GM21717 (cell line): ENCODE data around the gene SRSF11.
A peak's percentile ranks its signal among the peaks of the same experiment; 100 is the strongest.

ENCODE experiments used
- ATAC-seq: cut with Tn5 transposase; IDR thresholded peaks from one replicate; pipeline ENCODE4 v1.9.1; 2021; ENCODE audit warnings: mild to moderate bottlenecking, moderate library complexity; ENCODE audit not compliant: unreplicated experiment

Gene SRSF11

DNA sequence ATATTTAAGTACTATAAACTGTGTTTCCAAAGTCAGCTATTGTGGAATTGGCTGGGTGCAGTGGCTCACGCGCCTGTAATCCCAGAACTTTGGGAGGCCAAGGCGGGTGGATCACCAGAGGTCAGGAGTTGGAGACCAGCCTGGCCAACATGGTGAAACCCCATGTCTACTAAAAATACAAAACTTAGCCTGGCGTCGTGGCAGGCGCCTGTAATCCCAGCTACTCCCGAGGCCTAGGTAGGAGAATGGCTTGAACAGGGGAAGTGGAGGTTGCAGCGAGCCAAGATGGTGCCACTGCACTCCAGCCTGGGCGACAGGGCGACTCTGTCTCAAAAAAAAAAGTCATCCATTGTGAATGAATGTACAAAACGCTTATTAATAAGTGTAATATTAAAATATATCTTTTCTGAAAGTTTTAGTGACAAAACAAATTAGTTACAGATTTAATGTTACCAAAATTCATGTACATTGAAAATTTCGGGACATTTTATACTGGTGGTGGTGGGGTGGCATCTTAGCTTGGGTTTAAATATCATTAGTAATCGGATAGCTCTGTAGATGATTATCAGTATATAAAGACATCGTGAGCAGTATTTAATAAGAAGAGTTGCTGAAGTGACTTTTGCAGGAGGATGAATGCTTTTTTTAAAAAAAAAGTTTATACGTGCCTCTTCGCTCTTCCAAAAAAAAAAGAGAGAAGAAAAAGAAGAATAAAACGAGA is 503 bp upstream of the SRSF11 start:
- peak; percentile 1 for ATAC-seq

DNA sequence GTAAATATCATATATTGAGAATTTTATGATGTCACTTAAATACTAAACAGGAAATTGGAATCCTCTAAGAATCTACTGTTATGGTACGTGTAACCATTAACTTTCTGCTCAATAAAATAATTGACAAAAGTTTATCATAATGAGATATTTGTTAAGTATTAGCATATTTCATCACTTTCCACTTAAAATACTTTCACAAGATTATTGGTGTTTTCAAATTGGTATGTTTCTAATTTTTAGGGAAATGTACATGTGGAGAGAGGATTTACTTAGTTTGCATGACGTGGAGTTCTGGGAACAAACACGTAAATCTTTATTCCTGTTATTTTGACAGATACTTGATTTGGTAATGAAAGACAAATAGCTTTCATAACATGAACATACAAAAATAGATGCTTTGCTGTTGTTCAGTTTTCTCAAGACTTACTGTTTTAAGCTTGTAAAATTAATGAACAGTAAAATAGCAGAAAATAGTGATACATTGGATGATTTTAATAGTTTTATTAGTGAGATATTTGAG is 1.6 kb downstream of the SRSF11 start:
- no peak for ATAC-seq

DNA sequence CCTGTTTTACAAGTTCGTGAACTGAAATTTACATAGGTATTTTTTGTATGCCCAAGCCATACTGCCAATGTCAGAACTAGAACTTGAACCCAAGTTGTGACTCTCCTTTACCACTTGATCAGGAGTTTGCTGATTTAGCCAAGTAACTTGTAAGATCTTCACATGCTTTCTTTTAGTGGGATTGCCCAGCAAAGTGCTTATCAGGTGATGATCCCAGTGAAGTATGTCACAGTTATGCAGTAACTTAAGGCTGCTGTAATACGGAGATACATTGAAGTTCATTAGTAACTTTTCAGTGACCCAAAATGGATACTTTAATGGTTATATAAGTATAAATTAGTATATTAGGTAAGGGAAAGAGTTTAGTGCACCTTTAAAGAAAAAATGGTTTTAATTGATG is 3.8 kb downstream of the SRSF11 start:
- ATAC-seq, result no peak

DNA sequence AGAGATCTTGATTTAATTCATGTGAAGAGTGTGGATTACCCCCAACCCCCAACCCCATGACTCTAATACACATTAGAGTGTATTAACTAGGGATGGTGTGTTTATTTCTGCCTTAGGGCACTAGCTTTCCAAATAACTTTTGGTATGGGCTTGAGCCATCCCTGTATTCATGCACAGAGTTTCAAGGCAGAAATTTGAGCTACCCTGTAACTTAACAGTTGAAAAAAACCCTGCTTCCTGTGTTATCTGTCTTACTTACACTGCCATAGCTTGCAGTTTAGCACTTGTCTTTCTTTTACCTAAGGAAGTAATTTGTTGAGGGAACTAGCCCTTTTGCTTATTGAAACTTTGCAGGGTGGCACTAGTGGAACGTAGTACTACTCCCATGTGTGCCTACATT is 6.3 kb downstream of the SRSF11 start:
- ATAC-seq, result peak; percentile 46

DNA sequence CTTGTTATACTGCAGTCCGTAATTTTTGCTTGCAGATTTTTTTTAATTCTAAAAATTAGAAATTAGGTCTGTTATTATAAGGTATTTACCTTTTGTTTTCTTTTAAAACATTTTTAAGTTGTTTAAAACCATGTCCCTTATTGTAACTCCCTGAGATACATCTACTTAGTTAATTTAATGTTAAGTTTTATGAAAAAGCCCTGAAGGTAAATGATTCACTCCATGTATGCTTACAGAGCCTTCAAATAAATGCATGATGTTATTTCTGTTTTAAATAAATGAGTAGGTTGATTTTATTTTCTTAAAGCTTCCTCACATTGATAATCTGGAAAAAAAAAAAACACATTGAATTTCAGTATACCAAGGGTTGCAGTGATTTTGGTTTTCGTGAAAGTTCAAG is 7.5 kb downstream of the SRSF11 start:
- ATAC-seq, result no peak

DNA sequence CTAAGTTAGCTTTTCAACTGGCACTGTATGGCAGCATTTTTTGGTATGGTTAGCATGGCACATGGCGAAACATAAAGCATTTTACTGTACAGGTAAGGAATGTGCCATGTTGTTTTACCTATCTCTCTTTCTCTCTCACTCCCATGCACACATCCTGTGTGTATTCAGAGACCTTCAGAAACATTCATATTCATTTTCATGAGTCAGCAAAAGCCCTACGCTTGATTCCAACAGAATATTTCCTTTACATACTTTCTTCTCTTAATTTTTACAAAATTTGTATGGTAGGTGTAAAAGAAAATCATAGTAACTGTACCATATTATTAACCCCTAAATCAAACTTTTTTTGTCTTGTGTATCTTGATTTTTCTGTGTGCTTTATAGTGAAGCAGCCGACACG is 10.3 kb downstream of the SRSF11 start:
- ATAC-seq, result no peak

DNA sequence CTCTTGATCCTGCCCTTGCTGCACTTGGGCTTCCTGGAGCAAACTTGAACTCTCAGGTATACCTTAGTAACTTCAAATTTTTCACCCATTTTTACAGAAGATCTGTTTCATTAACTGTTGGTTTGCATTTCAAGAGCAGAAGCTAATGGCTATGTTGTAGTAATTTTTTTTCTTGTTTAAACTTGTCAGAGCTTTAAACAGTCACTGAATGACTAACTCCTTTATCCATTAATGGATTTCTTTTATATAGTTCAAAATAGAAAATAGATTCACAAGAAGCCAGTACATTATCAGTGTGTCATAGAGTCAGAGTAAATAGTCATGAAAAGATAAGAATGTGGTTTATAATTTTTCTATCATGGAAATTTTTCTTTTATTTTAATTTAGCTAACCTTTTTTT is 13.6 kb downstream of the SRSF11 start:
- no peak for ATAC-seq

DNA sequence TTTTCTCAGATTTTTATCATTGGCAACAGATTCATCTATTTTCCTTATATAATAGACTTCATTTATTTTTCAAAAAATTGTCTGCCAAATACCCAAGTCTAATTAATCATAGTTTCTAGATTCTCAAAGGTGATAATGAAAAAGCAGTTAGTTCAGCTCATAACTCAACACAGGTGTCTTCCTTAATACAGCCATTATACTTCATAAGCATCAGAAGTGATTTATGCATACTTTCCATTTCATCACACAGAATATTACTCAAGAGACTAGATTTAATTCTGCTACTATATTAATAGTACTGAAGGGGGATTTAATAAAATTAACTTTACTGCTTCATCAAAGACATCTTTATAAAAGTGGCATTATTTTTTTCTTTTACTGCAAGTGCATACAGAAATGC is 18.8 kb downstream of the SRSF11 start:
- ATAC-seq, result no peak

DNA sequence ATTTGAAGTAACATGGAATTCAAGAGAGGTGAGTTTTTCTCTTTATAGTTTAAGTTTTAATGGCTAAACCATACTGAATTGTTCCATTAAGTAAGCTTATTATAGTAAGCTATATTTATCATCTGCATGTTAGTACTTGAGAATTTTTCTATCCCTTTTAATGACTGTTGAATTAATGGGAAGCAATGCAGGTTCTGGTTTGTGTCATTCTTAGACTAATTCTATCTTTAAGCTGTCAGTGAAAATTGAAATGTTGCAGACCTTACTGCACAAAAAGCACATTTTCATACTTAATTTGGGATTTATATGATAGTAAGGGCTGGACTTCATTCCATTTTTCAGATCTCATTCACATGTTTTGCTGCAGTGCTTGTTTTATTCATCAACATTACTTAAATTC is 25.9 kb downstream of the SRSF11 start:
- no peak for ATAC-seq

DNA sequence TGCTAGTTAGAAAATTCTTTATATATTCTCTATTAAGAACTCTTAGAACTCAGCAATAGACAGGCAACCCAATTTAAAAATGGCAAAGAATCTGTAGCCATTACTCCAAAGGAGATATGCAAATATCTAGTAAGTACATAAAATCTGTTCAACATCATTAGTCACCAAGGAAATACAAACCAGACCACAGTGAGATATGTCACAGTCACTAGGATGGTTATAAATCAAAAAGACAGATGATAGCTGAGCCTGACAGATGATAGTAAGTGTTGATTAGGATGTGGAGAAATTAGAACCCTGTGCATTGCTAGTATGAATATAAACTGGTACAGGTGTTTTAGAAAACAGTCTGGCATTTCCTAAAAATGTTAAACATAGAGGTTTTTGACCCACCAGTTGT is 26.6 kb downstream of the SRSF11 start:
- no peak for ATAC-seq

DNA sequence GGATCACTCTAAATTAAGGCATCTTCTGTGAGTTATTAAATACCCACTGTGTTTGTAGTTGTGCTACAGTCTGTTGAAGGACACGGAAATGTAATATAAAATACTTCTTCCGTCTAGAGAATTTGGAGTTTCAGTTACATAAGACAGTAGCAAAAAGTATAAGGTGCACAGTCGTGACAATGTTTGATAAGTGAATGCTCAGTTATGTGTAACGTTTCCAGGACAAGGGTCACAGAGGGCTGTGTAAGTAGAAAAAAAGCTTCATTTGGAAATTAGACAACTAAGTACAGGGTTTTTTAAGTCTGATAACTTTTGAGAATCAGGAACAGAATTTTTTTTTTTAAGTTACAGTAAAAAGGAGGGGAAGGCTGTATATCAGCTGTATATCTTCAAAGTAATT is 27.5 kb downstream of the SRSF11 start:
- no peak for ATAC-seq

DNA sequence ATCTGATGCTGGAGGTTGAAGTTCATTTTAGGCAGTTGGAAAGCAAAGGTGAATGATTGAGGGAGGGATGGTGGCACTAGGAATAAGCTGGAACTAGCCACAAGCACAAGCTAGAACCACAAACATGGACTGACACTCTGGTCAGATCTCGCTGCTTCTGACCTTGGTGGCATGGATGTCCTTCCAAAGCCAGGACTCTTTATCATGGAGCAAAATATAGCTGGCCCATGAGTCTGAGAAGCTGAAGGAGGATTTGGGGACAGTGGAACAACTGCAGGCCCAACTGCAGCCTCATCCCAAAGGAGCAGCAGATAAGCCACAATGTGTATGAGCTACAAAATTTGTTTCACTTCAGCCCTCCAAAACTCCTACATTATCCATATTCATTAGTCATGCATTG is 35.5 kb downstream of the SRSF11 start:
- ATAC-seq, result no peak

DNA sequence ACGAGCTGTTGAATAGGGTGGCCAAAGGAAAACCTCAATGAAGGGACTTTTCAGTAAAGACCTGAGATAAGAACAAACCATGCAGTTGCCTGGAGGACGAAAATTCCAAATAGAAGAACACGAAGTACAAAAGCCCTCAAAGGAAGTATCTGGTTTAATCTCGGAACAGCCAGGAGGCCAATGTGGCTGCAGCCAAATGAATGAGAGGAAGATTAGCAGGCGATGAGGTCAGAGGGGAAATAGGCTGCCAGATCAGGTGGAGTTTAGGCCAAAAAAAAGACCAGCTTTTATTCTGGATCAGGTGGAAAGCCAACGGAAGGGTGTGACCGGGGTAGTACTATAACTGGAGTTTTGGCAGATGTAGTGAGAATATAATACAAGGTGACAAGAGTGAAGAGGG is 43.7 kb downstream of the SRSF11 start:
- ATAC-seq, result no peak

DNA sequence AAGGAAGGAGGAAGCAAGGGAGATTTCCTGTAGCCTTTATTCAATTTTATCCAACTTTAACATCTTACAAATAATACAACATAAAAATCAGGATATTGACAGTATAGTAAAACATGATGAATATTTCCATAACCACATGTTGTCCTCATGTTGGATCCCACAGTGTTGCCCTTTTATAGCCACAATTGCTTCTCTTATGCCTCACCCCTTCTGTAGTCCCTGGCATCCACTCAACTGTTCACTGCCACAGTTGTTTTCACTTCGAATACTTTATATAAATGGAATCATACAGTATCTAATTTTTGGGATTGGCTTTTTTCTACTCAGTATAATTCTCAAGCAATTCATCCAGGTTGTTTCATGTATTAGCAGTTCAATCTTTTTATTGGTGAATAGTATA is 44.8 kb downstream of the SRSF11 start:
- no peak for ATAC-seq

DNA sequence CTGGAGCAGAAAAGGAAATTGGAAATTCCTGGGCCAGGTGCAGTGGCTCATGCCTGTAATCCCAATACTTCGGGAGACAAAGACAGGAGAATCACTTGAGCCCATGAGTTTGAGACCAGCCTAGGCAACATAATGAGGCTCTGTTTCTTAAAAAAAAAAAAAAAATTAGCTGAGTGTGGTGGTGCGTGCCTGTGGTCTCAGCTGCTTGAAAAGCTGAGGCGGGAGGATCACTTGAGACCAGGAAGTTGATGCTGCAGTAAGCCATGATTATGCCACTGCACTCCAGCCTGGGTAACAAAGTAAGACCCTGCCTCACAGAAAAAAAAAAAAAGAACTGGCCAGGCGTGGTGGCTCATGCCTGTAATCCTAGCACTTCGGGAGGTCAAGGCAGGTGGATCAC is 56.7 kb downstream of the SRSF11 start:
- ATAC-seq, result no peak

DNA sequence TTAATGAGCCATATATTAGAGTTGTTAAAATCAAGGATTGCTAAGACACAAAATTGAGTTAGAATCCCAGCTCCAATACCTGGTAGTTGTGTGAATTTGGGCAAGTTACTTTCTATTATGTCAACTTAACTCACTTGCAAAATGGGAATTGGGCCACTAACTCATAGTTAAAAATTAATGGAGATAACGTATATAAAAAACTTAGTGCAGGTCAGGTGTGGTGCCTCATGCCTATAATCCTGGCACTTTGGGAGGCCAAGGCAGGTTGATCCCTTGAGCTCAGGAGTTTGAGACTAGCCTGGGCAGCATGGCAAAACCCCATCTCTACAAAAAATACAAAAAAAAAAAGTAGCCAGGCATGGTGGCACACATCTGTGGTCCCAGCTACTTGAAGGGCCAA is 57.5 kb downstream of the SRSF11 start:
- ATAC-seq, result no peak

DNA sequence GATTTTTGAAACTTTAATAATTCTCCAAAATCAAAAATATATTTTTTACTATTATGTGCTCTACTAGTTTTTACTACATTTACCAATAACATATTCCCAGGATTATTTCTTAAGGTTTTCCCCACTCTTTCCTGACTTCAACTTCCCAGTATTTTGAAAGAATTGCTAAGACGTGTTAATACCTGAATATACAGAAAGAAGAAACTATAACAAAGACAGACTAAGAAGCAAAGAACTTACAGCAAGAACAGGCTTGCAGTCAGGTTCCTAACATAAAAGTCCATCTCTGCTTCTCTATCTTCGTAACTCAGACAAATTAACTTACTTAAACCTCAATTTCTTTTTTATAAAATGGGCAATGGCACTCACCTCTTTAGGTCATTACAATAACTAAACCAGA is 63.2 kb downstream of the SRSF11 start:
- no peak for ATAC-seq

DNA sequence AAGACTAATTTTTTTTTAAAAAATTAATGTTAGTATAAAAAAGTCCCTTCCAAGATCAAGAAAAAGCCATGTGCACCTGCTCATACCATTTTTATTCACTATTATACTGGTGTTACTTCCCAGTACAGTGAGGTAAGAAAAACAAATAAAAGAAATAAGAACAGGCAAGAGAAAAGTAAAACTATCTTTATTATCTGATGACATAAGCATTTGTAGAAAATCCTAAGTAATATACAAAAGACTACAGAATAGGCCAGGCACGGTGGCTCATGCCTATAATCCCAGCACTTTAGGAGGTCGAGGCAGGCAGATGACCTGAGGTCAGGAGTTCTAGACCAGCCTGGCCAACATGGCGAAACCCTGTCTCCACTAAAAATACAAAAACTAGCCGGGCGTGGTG is 65.3 kb downstream of the SRSF11 start:
- no peak for ATAC-seq

DNA sequence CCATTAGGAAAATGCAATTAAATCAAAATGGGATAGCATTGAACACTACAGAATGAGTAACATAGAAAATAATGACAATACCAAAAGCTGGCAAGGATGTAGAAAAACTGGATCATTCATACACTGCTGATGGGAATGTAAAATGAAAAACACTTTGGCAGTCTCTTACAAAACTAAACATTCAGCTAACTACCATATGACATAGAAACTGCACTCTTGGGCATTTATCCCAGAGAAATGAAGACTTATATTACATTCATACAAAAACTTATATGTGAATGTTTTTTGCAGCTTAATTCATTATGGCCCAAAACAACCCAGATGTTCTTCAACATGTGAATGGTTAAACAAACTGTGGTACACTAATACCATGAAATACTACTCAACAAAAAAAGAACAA is 67.0 kb downstream of the SRSF11 start:
- no peak for ATAC-seq

DNA sequence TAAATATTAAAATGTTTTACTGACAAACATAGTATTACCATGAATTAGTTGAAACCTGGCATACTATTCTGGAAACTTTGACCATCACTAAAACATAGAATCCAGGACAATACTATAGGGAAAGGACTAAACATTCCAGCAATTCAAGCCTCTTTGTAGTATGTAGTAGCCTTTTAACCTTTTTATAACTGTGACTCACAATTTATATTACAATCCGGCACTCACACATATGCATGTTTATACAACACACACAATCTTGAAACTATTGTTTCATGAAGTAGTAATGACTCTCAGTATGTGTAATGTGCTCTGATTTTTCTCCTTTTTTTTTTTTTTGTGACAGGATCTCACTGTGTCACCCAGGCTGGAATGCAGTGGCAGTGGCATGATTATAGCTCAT is 69.0 kb downstream of the SRSF11 start:
- ATAC-seq, result no peak

DNA sequence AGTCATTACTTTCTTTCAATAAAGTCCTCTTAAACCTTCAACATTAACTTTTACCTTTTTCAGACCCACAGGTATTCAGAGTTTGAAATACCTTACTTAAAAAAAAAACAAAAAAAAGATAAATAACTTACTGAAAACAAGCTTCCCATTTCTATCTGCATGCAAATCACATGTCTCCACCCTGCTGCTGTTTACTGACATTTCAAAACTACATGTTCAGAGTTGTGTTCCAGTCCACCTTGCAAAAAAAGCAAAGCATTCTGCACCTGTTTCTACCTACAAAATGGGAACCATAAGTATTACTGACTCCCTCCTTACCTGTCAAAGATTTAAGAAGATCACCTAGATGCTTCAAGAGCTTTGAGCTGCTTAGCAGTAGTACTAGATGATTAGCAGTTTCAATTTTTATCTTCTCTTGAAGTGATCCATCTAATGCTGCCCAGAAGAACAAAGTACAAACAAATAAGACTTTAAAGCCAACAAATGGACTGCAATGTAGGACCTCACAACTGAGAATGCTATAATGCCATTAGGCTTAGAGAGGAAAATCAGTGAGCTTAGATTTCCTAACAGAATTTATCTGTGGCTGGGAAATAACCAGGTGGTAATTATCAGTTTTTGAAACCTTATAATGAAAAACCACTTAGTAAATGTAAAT is 72.1 kb downstream of the SRSF11 start:
- no peak for ATAC-seq

DNA sequence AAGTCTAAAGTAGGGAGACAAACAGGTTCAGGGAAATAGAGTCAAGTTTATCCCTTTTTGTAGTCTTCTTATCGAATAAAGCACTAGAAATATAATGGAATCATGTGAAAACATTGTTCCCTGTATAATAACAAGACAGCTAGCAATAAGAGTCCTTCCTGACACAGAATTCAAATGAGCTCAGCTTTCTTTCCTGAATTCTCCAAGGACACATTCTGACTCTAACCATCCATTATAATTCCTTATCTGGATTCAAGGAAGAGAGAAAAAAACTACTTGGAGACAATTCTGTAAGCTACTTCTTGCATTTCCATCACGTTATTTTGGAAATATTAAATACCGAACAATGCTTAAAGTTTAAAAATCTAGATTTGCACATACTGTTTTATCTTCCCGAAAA is 74.6 kb downstream of the SRSF11 start:
- ATAC-seq, result no peak

DNA sequence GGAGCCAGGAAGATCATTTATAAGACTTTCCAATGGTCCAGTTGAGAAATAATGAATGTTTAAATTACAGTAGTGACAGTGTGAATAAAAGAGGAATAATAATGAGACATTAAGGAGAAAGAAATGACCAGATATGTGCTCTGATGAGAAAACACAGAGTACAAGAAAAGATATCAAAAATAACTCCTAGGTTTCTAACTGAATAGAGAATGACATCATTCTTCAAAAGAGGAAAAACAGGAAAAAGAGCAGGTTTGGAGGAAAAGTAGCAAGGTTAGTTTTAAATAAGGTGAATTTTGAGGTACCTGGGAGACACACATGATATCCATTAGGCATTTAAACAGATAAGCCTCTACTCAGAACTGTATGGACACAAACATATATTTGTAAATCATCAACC is 78.3 kb downstream of the SRSF11 start:
- no peak for ATAC-seq
